H1 (cell line): ENCODE measurements around the gene MIER1. TPM values are rescaled to one million over a fixed set of nuclear protein-coding genes. Genes with fewer than 3 reads are reported as not detected.

Source experiments
- CTCF ChIA-PET: fragments of 300-600 bp; sonication (Branson Sonifier 250); formaldehyde crosslinking; loops from one replicate; lab custom pipeline; 2021; ENCODE audit not compliant: partially characterized antibody; lab: Charles Lee
- POLR2A ChIA-PET: fragments of 300-600 bp; sonication (Branson Sonifier 250); formaldehyde crosslinking; loops from one replicate; lab custom pipeline; 2021; ENCODE audit warnings: inconsistent platforms; ENCODE audit not compliant: partially characterized antibody; lab: Charles Lee
- DNase-seq, 2 experiments: peaks; one replicate each; pipeline versions ENCODE4 v3.0.0 to v3.0.0-alpha.2; 2010 to 2022; ENCODE audit warnings: low spot score in 2 of 2, low read depth in 1 of 2, mixed read lengths in 1 of 2
- FAIRE-seq: peaks from 2 replicates; lab custom pipeline; 2011; peaks lifted over from hg19 to GRCh38; lab: Jason Lieb, UNC
- H2AFZ ChIP-seq: 2 replicates; pipeline ENCODE4 v1.8.1; 2012; ENCODE audit warnings: low read length, inconsistent platforms
- H2AK5ac ChIP-seq: 2 replicates; pipeline ENCODE4 v1.6.1; 2013; ENCODE audit warnings: low read depth, low read length
- H2BK120ac ChIP-seq: replicated peaks from 2 replicates; pipeline ENCODE3; 2013; ENCODE audit warnings: low read depth, low read length, inconsistent platforms
- H2BK12ac ChIP-seq: 2 replicates; pipeline ENCODE4 v1.6.1; 2013; ENCODE audit warnings: low read depth, low read length
- H2BK15ac ChIP-seq: 2 replicates; pipeline ENCODE4 v1.6.1; 2013; ENCODE audit warnings: low read length
- H2BK20ac ChIP-seq: 2 replicates; pipeline ENCODE4 v1.6.1; 2013; ENCODE audit warnings: low read length
- H2BK5ac ChIP-seq: 2 replicates; pipeline ENCODE4 v1.6.1; 2013; ENCODE audit warnings: low read depth, low read length
- H3K14ac ChIP-seq: 2 replicates; pipeline ENCODE4 v1.6.1; 2013; ENCODE audit warnings: inconsistent platforms; ENCODE audit not compliant: insufficient read length
- H3K18ac ChIP-seq: 2 replicates; pipeline ENCODE4 v1.6.1; 2013; ENCODE audit warnings: low read length; ENCODE audit errors: extremely low read depth
- H3K23ac ChIP-seq: 2 replicates; pipeline ENCODE4 v1.6.1; 2013; ENCODE audit warnings: inconsistent platforms; ENCODE audit not compliant: insufficient read length
- H3K23me2 ChIP-seq: 2 replicates; pipeline ENCODE4 v1.6.1; 2013; ENCODE audit warnings: low read depth, low read length
- H3K27ac ChIP-seq: 2 replicates; pipeline ENCODE4 v1.6.1; 2011; ENCODE audit warnings: low read depth, low read length, inconsistent platforms
- H3K27me3 ChIP-seq, 4 experiments: replicated peaks in 1 of 4; 1 replicate in 1 of 4; 2 replicates in 3 of 4; pipeline versions ENCODE4 v1.6.1 to v1.8.1; 2011 to 2013; ENCODE audit warnings: low read length in 3 of 4, mild to moderate bottlenecking in 3 of 4, inconsistent platforms in 2 of 4, mixed read lengths in 2 of 4, moderate library complexity in 1 of 4; ENCODE audit not compliant: control insufficient read depth in 3 of 4, insufficient read depth in 3 of 4; ENCODE audit errors: extremely low read depth in 1 of 4
- H3K36me3 ChIP-seq, 4 experiments: 2 replicates each; pipeline versions ENCODE4 v1.6.1 to v1.8.1; 2011 to 2013; ENCODE audit warnings: mild to moderate bottlenecking in 4 of 4, low read length in 3 of 4, moderate library complexity in 2 of 4, control low read depth in 1 of 4, inconsistent platforms in 1 of 4; ENCODE audit not compliant: insufficient read depth in 4 of 4, control insufficient read depth in 2 of 4
- H3K4ac ChIP-seq: replicated peaks from 2 replicates; pipeline ENCODE3; 2013; ENCODE audit warnings: low read length, low read depth, mixed read lengths, inconsistent platforms; ENCODE audit not compliant: insufficient read length
- H3K4me1 ChIP-seq, 4 experiments: replicated peaks in 1 of 4; 1 replicate in 1 of 4; 2 replicates in 3 of 4; pipeline versions ENCODE4 v1.6.1 to v1.8.1; 2011 to 2013; ENCODE audit warnings: low read length in 3 of 4, inconsistent platforms in 2 of 4, mixed read lengths in 1 of 4; ENCODE audit not compliant: insufficient read depth in 4 of 4, control insufficient read depth in 3 of 4
- H3K4me2 ChIP-seq, 2 experiments: 2 replicates each; pipeline versions ENCODE4 v1.6.1 to v1.8.1; 2011 to 2013; ENCODE audit warnings: low read depth in 2 of 2, low read length in 2 of 2, control low read depth in 1 of 2, inconsistent platforms in 1 of 2, mild to moderate bottlenecking in 1 of 2; ENCODE audit not compliant: insufficient read depth in 1 of 2
- H3K4me3 ChIP-seq, 4 experiments: fragments of 200-600, 300-600 bp in 1 of 4; sonication (generic), shearing (Covaris generic), sonication (Bioruptor Twin) in 1 of 4; 2 replicates each; pipeline versions ENCODE4 v1.5.1 to v1.8.1; 2011 to 2016; ENCODE audit warnings: low read length in 4 of 4, low read depth in 3 of 4, control low read depth in 2 of 4, inconsistent platforms in 2 of 4, mild to moderate bottlenecking in 2 of 4, mixed read lengths in 1 of 4, moderate library complexity in 1 of 4; ENCODE audit not compliant: insufficient read depth in 2 of 4; ENCODE audit errors: extremely low read depth in 1 of 4
- H3K56ac ChIP-seq: replicated peaks from 2 replicates; pipeline ENCODE3; 2013; ENCODE audit warnings: low read depth, mild to moderate bottlenecking, mixed read lengths, low read length, inconsistent platforms; ENCODE audit not compliant: insufficient read length
- H3K79me1 ChIP-seq: 2 replicates; pipeline ENCODE4 v1.6.1; 2013; ENCODE audit warnings: low read depth, low read length, control low read depth
- H3K79me2 ChIP-seq, 2 experiments: 2 replicates each; pipeline versions ENCODE4 v1.6.1 to v1.8.1; 2012 to 2013; ENCODE audit warnings: low read length in 2 of 2, mild to moderate bottlenecking in 2 of 2, inconsistent platforms in 1 of 2; ENCODE audit not compliant: insufficient read depth in 2 of 2, control insufficient read depth in 1 of 2
- H3K9ac ChIP-seq, 4 experiments: replicated peaks in 1 of 4; 1 replicate in 1 of 4; 2 replicates in 3 of 4; pipeline versions ENCODE4 v1.6.1 to v1.8.1; 2011 to 2013; ENCODE audit warnings: low read depth in 3 of 4, low read length in 3 of 4, control low read depth in 2 of 4, mild to moderate bottlenecking in 2 of 4, moderate library complexity in 2 of 4, inconsistent platforms in 1 of 4; ENCODE audit errors: extremely low read depth in 1 of 4
- H3K9me3 ChIP-seq, 2 experiments: 2 replicates each; pipeline versions ENCODE4 v1.6.1 to v1.8.1; 2012 to 2013; ENCODE audit warnings: mild to moderate bottlenecking in 2 of 2, moderate library complexity in 2 of 2, control low read depth in 1 of 2, inconsistent platforms in 1 of 2, low read depth in 1 of 2, low read length in 1 of 2, mixed read lengths in 1 of 2; ENCODE audit not compliant: insufficient read depth in 2 of 2
- H4K20me1 ChIP-seq, 2 experiments: replicated peaks in 1 of 2; 2 replicates each; pipeline versions ENCODE3 to v1.8.1; 2011 to 2013; ENCODE audit warnings: inconsistent platforms in 2 of 2, low read length in 2 of 2, mild to moderate bottlenecking in 1 of 2; ENCODE audit not compliant: insufficient read depth in 2 of 2, control insufficient read depth in 1 of 2
- H4K5ac ChIP-seq: 2 replicates; pipeline ENCODE4 v1.6.1; 2013; ENCODE audit warnings: low read length, low read depth, mixed read lengths, inconsistent platforms; ENCODE audit not compliant: insufficient read length
- H4K8ac ChIP-seq: 2 replicates; pipeline ENCODE4 v1.8.0; 2013; ENCODE audit warnings: mild to moderate bottlenecking, moderate library complexity, low read length, inconsistent platforms; ENCODE audit not compliant: insufficient read depth; ENCODE audit errors: extremely low read depth
- H4K91ac ChIP-seq: replicated peaks from 2 replicates; pipeline ENCODE3; 2013; ENCODE audit warnings: low read length, mixed read lengths, inconsistent platforms; ENCODE audit not compliant: insufficient read length
- POLR2A ChIP-seq, 2 experiments: IDR thresholded peaks; 1 replicate in 1 of 2; 2 replicates in 1 of 2; pipeline ENCODE4 v1.6.1; 2011; ENCODE audit warnings: low read depth in 2 of 2, low read length in 2 of 2, mild to moderate bottlenecking in 2 of 2; ENCODE audit errors: control extremely low read depth in 1 of 2
- ZNF274 ChIP-seq: IDR thresholded peaks from 2 replicates; pipeline ENCODE4 v1.7.0; 2012; ENCODE audit warnings: low read length, borderline replicate concordance; ENCODE audit errors: extremely low read depth
- WGBS, 2 experiments: shearing (Covaris generic) in 1 of 2; methylation state at CpG; one replicate each; pipeline versions ENCODE4 v1.1.6 to v1.1.7; 2013 to 2015; ENCODE audit warnings: low lambda C conversion rate in 2 of 2, mixed read lengths in 2 of 2, inconsistent platforms in 1 of 2, low coverage in 1 of 2, missing lambda C conversion rate in 1 of 2; ENCODE audit not compliant: insufficient replicate concordance in 2 of 2, insufficient coverage in 1 of 2, insufficient read length in 1 of 2; ENCODE audit errors: extremely low coverage in 1 of 2, missing lambda C conversion rate in 1 of 2; 5-methylcytosine and 5-hydroxymethylcytosine counted together
- polyA plus RNA-seq, 7 experiments: library from polyadenylated mRNA; depleted of rRNA in 3 of 7; stranded (reverse) in 5 of 7; unstranded in 2 of 7; fragments of >200 nt in 5 of 7; fragments of 200-250 nt in 2 of 7; gene quantifications; 1 replicate in 5 of 7; 2 replicates in 1 of 7; 4 replicates in 1 of 7; pipeline versions ENCODE4 v1.2.1 to v1.2.3, GENCODE V29; 2011 to 2013; ENCODE audit warnings: missing spikeins in 2 of 7, mixed read lengths in 2 of 7
- total RNA-seq: library from RNA; stranded (reverse); fragmentation: NEBNext Ultra II Directional; extraction: Animal tissue kit (Norgen Biotek cat#: 25700); gene quantifications from 2 replicates; pipeline ENCODE4 v1.2.1, GENCODE V29; 2021

The MIER1 gene
- total and polyA plus RNA-seq, 2 of the 8 experiments (the other 6 are each of a cell fraction or from before 2014, with no cell fraction given) = 5.2 to 33.5 TPM

GRCh38 chr1:66917476-66917875, 7.3 kb upstream of the MIER1 start:
- CTCF ChIA-PET = no interaction called here
- H3K4ac ChIP-seq = no peak overlapping the region

More at GRCh38 chr1:66917476-66917875, 7.3 kb upstream of the MIER1 start:
- H3K9ac ChIP-seq = no peak overlapping the region
- FAIRE-seq = no peak
- peaks cover 0 to 12% of the 10 kb centered on the region in 2 experiments; a peak in 2 of 4 replicates for H3K79me2 ChIP-seq
- no peak overlapping the region for H2BK12ac ChIP-seq
- no peaks in the 10 kb centered on the region; a peak in 1 of 8 replicates for H3K36me3 ChIP-seq
- no peaks in the 10 kb centered on the region; a peak in 1 of 7 replicates for H3K4me1 ChIP-seq
- H3K23ac ChIP-seq = no peak overlapping the region
- 86% methylated on average over 1 of the region's 1 CpG; no CpG with 5 or more reads in 1 of the 2 experiments for WGBS, 2 experiments
- H3K27ac ChIP-seq = no peak overlapping the region
- no peak overlapping the region for H3K14ac ChIP-seq
- no peak overlapping the region for H3K56ac ChIP-seq
- 0 out of 2 replicates have a peak, but pooled peaks cover 2% of the 10 kb centered on the region for H3K79me1 ChIP-seq
- H2AFZ ChIP-seq = no peak overlapping the region
- TF ChIP-seq ZNF274 (no peak), POLR2A (IDR thresholded peaks at IDR 0.05; ENCODE audit: control extremely low read depth in 1 of 2, low read depth in 2 of 2, low read length in 2 of 2) (no peak)
- TF ChIP-seq, all 59 proteins: peak for 0
- H3K27me3 ChIP-seq = no peaks in the 10 kb centered on the region
- no peak overlapping the region for H4K91ac ChIP-seq
- no peak overlapping the region for H3K18ac ChIP-seq
- no peak overlapping the region for H4K5ac ChIP-seq
- H3K4me2 ChIP-seq = no peak overlapping the region
- no peak overlapping the region for H2AK5ac ChIP-seq
- H4K20me1 ChIP-seq = no peaks in the 10 kb centered on the region
- H3K9me3 ChIP-seq = no peaks in the 10 kb centered on the region
- no peaks in the 10 kb centered on the region for H3K23me2 ChIP-seq
- H2BK15ac ChIP-seq = no peak overlapping the region
- no peak overlapping the region for H2BK5ac ChIP-seq
- no peak for DNase-seq
- H2BK120ac ChIP-seq = no peak overlapping the region
- no peak overlapping the region for H3K4me3 ChIP-seq
- POLR2A ChIA-PET = no interaction called here
- H2BK20ac ChIP-seq = no peak overlapping the region
- no peak overlapping the region for H4K8ac ChIP-seq
